ENCODE measurements around the gene CRIP2.

The CRIP2 gene

DNA sequence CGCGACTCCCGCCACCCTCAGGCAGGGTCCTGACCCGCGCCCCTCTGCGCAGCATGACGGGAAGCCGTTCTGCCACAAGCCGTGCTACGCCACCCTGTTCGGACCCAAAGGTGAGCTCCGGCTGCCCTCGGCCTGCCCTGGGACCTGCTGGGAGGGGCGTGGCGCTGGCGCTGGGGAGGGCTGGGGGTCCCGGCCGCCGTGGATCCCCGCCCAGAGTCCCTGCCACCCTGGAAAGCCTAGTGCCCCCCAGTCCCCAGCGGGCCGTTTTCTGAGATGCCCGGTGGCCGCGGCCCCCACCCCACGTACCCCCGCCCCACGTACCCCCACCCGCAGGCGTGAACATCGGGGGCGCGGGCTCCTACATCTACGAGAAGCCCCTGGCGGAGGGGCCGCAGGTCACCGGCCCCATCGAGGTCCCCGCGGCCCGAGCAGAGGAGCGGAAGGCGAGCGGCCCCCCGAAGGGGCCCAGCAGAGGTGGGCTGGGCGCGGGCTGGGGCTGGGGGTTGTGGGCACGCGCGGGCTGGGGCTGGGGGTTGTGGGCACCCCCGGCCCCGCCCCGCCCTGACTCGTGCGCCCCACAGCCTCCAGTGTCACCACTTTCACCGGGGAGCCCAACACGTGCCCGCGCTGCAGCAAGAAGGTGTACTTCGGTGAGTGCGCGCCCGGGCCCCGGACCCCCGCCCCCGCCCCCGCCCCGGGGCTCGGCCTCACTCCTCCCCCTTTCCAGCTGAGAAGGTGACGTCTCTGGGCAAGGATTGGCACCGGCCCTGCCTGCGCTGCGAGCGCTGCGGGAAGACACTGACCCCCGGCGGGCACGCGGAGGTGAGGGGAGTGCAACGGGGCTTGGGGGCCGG, 4.0 kb downstream of the CRIP2 start:
- DNase-seq (no peak), ATAC-seq (ENCODE audit: insufficient read depth, low read depth) (no peak)
- Histone ChIP-seq H3K4me3 (ENCODE audit: low read depth in 1 of 2, low read length in 2 of 2) (no peak overlapping the region), H3K4me1 (ENCODE audit: insufficient read depth, low read length) (peaks cover 41% of the 10 kb centered on the region), H3K27ac (ENCODE audit: low read length) (no peak overlapping the region), H3K9ac (ENCODE audit: low read depth, low read length) (no peak overlapping the region), H3K4me2 (ENCODE audit: insufficient read depth, low read length) (no peak overlapping the region), H3K9me3 (ENCODE audit: insufficient read depth, low read length, severe bottlenecking) (no peaks in the 10 kb centered on the region), H3K79me2 (ENCODE audit: insufficient read depth, low read length) (no peaks in the 10 kb centered on the region), H3K36me3 (ENCODE audit: insufficient read depth, low read length) (no peaks in the 10 kb centered on the region), H2AFZ (ENCODE audit: low read depth, low read length) (no peak overlapping the region), H4K20me1 (ENCODE audit: insufficient read depth, low read length) (peaks cover 21% of the 10 kb centered on the region), H3K27me3 (ENCODE audit: insufficient read depth, low read length, poor library complexity) (peaks cover 21% of the 10 kb centered on the region)
- TF ChIP-seq EZH2 (IDR thresholded peaks at IDR 0.05; ENCODE audit: borderline replicate concordance, low read depth, low read length, severe bottlenecking): no peak
- TF ChIP-seq, protein P1, sequence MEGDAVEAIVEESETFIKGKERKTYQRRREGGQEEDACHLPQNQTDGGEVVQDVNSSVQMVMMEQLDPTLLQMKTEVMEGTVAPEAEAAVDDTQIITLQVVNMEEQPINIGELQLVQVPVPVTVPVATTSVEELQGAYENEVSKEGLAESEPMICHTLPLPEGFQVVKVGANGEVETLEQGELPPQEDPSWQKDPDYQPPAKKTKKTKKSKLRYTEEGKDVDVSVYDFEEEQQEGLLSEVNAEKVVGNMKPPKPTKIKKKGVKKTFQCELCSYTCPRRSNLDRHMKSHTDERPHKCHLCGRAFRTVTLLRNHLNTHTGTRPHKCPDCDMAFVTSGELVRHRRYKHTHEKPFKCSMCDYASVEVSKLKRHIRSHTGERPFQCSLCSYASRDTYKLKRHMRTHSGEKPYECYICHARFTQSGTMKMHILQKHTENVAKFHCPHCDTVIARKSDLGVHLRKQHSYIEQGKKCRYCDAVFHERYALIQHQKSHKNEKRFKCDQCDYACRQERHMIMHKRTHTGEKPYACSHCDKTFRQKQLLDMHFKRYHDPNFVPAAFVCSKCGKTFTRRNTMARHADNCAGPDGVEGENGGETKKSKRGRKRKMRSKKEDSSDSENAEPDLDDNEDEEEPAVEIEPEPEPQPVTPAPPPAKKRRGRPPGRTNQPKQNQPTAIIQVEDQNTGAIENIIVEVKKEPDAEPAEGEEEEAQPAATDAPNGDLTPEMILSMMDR (IDR thresholded peaks at IDR 0.05; ENCODE audit: borderline replicate concordance, extremely low read depth, low read length, poor library complexity, severe bottlenecking): no peak

DNA sequence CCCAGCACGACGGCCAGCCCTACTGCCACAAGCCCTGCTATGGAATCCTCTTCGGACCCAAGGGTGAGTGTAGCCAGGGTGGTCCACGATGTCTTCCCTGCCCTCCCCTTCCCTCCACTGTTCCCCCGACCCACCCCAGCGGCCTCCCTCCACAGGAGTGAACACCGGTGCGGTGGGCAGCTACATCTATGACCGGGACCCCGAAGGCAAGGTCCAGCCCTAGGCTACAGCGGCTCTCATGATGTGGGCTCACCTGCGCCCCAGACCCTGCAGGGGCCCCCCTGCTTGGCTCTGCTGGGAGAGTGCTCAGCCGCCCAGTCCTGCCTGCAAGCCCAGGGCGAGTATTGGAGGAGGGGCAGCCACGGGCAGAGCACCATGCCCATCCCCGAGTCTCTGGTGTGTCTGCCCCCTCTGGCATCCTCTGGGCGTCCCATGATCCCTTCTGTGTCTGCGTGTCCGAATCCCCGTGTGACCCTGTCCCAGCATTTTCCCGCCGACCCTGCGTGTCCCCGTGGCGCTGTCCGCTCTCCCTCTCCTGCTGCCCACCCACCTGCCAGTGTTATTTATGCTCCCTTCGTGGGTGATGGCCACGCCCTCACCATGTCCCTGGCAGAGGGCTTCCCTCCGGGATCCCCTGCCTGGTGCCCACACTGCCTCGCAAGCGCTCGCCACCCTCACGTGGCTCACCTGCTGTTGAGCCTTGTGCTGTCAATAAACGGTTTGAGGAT, 5.0 kb downstream of the CRIP2 start:
- Histone ChIP-seq H3K4me1 (ENCODE audit: insufficient read depth, low read length) (peaks cover 34% of the 10 kb centered on the region), H3K79me2 (ENCODE audit: insufficient read depth, low read length) (no peaks in the 10 kb centered on the region), H3K27ac (ENCODE audit: low read length) (no peak overlapping the region), H3K36me3 (ENCODE audit: insufficient read depth, low read length) (no peaks in the 10 kb centered on the region), H3K9me3 (ENCODE audit: insufficient read depth, low read length, severe bottlenecking) (no peaks in the 10 kb centered on the region), H3K27me3 (ENCODE audit: insufficient read depth, low read length, poor library complexity) (peaks cover 21% of the 10 kb centered on the region), H3K4me3 (ENCODE audit: low read depth in 1 of 2, low read length in 2 of 2) (no peak overlapping the region), H3K9ac (ENCODE audit: low read depth, low read length) (no peak overlapping the region), H4K20me1 (ENCODE audit: insufficient read depth, low read length) (peaks cover 18% of the 10 kb centered on the region), H3K4me2 (ENCODE audit: insufficient read depth, low read length) (no peak overlapping the region), H2AFZ (ENCODE audit: low read depth, low read length) (no peak overlapping the region)
- no peak for DNase-seq
- TF ChIP-seq, protein P1 (IDR thresholded peaks at IDR 0.05; ENCODE audit: borderline replicate concordance, extremely low read depth, low read length, poor library complexity, severe bottlenecking): no peak
- no peak for TF ChIP-seq EZH2 (IDR thresholded peaks at IDR 0.05; ENCODE audit: borderline replicate concordance, low read depth, low read length, severe bottlenecking)
- no peak for ATAC-seq (ENCODE audit: insufficient read depth, low read depth)

DNA sequence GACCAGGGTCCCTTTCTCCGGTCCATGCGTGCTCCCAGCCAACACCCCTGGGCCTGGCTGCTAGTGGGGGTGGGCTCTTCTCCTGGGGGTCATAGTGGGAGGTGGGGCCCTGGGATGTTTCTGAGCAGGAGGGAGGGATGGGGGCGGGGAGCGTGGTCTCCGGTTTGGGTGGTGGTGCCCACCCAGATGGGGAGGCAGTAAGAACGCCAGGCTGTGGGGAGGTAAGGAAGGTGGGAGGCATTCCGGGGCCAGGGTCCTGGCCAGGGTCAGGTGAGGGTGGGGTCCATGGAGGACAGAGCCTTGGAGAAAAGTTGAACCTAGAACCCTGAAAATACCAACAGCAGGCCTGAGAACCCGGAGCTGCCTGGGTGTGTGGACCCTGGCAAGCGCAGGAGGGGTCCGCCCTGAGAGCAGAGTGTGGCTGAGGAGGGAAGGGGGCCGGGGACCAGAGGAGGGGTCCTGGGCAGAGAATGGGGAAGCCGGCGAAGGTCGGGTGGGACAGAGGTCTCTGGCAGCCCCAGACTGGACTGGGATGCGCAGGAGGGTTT, 5.7 kb downstream of the CRIP2 start:
- no peak for DNase-seq
- peak overlapping the region; percentile 81; the same call in 1 of the 2 replicates for H3K4me2 ChIP-seq (ENCODE audit: insufficient read depth, low read length)
- ATAC-seq (ENCODE audit: insufficient read depth, low read depth): no peak
- no peak overlapping the region for H3K27ac ChIP-seq (ENCODE audit: low read length)
- no peak for TF ChIP-seq EZH2 (IDR thresholded peaks at IDR 0.05; ENCODE audit: borderline replicate concordance, low read depth, low read length, severe bottlenecking)
- TF ChIP-seq, protein P1 (IDR thresholded peaks at IDR 0.05; ENCODE audit: borderline replicate concordance, extremely low read depth, low read length, poor library complexity, severe bottlenecking): no peak
- no peaks in the 10 kb centered on the region for H3K36me3 ChIP-seq (ENCODE audit: insufficient read depth, low read length)
- H3K9ac ChIP-seq (ENCODE audit: low read depth, low read length): no peak overlapping the region
- H3K79me2 ChIP-seq (ENCODE audit: insufficient read depth, low read length): no peaks in the 10 kb centered on the region
- no peak overlapping the region for H3K4me3 ChIP-seq (ENCODE audit: low read depth in 1 of 2, low read length in 2 of 2)
- peaks cover 18% of the 10 kb centered on the region for H4K20me1 ChIP-seq (ENCODE audit: insufficient read depth, low read length)
- H3K4me1 ChIP-seq (ENCODE audit: insufficient read depth, low read length): peaks cover 27% of the 10 kb centered on the region
- no peaks in the 10 kb centered on the region for H3K9me3 ChIP-seq (ENCODE audit: insufficient read depth, low read length, severe bottlenecking)
- H3K27me3 ChIP-seq (ENCODE audit: insufficient read depth, low read length, poor library complexity): peaks cover 21% of the 10 kb centered on the region
- no peak overlapping the region for H2AFZ ChIP-seq (ENCODE audit: low read depth, low read length)
